HG02938 (cell line): ENCODE data around the gene KCNQ1OT1.

Experiments
- ATAC-seq: cut with Tn5 transposase; IDR thresholded peaks from one replicate; pipeline ENCODE4 v1.9.1; 2021; ENCODE audit warnings: mild to moderate bottlenecking, moderate library complexity; ENCODE audit not compliant: unreplicated experiment

Gene KCNQ1OT1

DNA sequence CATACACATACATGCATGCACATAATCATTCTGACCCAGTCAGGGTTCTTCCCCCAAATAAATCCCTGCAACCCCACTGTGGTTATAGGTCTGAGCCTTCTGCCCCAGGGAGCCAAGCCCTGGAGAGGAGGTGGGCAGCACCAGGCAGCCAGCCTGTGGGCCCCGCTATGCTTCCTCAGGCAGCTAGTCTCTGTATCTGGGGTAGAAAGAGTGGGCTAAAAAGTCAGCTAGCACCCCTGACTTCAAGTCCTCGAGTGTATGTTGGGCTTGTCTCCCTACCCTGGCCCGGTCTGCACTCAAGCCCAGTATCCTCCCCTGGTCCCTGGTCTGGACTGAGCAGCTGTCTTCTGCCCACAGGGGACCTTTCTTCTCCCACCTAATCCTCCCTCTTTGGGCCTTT is 28.0 kb downstream of the KCNQ1OT1 start:
- no peak for ATAC-seq

DNA sequence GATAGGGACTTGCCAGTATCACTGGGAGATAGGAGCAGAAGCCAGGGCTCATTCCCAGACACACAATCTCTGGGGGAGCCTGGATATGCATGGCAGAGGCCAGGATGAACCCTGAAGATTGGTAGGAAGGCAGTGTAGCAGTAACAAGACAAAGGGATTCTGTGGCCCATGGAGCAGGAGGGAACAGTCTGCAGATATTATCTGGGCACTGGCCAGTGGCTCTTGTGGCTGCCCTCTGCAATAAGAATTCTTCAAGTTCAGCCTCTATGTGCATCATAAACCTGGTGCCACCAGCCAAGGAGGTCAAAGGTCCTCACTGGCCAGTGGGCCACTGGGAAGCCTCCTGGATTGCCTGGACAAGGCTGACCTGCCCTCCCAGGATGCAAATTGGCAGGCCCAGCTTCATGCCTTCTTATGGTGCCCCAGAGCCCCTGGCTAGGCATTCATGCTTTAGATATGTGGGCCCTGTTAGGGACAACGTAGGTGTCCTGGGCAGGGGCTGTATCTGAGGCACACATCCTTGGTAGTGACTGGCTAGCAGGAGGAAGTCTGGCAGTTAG is 29.2 kb downstream of the KCNQ1OT1 start:
- ATAC-seq, result no peak

DNA sequence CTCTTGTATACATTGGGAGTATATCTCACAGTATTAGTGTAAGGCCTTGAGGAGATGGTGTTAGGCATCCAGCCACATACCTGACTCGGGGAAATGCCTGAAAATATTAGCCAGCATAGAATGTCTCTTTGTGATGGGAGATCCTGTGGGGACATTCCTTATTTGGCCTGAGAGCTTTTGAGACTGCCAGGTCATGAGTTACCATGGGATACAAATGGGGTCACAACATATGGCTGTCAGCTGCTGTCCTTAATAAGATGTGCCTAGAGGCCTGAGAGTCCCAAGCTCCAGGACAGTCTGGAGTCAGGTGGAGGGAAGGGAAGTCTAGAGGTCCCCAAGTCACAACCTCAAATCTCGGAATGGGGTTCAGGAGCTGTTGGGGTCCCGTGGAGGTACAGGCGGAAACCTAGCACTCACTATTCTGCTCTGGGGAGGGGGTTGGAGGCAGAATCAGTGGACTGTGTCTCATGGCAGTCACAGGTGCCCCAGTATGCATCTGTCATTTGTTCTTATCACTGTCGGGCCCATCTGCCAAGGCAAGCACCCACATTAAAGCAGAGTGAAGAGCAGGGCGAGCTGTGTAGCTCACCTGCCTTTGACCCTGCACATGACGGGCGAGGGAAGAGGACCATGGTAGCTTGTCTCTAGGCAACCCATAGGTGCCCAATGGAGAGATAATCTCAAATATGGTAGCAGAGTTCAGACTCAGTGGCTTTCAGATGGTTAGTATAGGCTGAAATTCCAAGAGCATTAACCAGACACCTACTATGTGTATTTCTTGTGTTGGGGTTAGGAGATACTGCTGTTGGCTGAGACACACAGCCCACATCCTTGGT is 29.9 kb downstream of the KCNQ1OT1 start:
- no peak for ATAC-seq

DNA sequence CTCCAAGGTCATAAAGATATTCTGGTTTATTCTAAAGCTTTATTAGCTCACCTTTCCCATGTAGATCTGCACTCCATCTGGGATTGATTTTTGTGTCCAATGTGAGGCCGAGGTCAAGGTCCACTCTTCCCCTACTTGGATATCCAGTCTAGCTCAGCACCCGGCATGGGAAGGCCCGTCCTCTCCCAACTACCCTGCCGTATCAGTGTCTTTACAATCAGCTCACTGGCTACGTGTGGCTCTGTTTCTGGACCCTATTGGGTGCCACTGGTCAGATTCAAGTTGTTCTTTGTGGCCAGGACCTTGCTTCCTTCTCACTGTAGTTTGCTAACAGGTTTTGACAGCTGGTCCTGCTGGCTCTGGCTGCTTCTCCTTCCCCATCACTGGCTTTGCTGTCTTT is 30.9 kb downstream of the KCNQ1OT1 start:
- ATAC-seq, result no peak

DNA sequence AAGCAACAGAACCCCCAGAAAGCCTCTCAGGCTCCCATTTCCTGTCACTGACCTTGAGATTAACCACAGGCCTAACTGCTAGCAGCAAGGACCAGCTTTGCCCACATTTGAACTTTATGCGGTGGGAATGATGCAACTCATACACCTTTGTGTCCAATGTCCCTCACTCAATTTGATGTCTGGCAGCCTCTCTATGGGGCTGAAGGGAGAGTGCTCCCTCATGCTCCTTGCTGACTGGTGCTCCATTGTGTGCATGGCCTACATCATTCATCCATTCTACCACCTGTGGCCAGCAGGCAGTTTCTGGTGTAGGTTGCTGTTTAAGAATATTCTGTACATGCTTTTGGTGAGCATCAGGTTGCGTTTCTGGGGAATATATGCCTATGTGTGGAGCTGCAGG is 31.9 kb downstream of the KCNQ1OT1 start:
- ATAC-seq, result no peak

DNA sequence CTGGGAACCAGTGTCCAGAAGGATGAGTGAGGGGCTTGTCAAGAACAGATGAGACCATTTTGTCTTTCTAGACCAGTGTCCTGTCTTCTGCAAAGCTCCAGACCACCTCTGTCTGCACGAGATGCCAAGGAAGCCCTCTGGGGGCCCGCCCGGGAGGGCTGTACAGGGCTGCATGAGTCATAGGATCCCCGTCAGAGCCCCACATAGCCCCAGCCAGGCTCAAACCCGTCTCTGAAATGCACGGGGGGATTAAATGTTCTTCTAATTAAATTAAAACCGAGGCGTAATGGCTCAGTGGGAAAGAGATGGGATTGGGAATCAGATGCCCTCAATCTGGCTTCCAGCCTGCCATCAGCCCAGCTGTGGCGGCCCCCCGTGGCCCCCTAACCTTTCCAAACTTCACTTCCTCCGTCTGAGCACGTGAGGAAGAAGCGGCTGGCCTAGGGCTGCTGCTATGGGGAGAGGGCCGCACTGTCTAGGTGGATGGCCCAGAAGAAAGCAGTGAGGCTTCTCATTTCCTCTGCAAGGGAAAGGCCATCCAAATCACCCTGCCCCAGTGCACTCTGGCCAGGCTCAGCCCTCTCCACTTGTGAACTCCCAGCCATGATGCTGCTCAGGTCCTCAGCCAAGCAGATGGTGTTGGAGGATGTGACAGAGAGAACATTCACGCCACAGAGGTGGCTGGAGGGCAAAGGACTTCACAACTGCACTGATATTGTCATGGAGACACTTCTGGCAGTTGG is 32.8 kb downstream of the KCNQ1OT1 start:
- ATAC-seq, result no peak

DNA sequence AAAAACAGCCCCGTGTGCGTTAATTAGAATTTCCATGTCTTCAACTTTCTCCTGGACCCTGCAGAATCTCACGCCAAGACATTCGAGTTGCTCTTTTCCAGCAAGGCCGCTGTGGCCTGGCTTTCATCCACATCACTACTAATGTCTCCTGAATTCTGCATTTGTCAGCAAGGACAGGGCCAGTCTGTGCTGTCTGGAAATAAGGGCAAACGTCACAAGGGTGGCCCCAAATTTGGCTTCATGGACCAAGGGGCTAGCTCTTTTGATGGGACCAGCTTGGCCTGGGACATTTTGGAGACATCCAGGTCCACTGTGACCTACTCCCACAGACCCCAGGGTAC is 33.4 kb downstream of the KCNQ1OT1 start:
- ATAC-seq, result no peak

DNA sequence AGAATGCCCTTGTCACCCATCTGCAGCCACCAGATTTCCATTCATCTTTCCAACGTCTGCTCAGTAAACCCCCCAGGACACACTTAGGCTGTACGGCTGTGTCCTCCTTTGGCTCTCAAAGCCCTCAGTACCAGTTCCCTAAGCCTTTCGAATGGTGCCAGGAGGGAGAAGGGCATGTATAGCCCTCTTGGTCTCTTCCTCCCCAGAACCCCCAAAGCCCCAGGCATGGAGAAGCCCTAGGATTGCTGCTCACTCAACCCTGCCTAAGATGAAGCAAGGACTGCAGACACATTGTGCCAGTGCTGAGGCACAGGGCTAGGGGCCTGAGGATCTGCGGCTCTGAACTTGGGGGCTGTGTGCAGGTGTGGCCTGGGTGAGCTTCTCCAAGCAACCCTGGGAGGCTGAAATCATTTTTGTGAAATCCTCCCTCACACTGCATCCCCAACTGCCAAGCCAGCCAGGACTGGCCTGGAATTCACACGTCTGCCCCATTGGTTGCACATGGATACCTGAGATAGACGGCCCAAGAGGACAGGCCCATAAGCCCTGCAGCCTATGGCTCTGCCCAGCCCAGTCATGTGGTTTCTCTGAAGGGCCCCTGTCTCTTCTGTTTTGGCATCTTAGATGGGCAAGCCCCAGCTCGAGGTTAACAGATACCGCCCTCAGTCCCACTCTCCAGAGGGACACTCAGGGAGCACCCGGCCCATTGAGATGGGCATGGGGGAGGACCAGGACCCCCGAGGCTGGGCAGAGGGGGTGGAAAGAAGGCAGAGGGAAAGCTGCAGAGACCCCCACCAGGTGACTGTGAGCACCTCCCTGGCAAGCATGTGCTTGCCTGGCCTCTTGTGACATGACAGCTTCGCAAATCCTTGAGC is 34.0 kb downstream of the KCNQ1OT1 start:
- ATAC-seq, result no peak

DNA sequence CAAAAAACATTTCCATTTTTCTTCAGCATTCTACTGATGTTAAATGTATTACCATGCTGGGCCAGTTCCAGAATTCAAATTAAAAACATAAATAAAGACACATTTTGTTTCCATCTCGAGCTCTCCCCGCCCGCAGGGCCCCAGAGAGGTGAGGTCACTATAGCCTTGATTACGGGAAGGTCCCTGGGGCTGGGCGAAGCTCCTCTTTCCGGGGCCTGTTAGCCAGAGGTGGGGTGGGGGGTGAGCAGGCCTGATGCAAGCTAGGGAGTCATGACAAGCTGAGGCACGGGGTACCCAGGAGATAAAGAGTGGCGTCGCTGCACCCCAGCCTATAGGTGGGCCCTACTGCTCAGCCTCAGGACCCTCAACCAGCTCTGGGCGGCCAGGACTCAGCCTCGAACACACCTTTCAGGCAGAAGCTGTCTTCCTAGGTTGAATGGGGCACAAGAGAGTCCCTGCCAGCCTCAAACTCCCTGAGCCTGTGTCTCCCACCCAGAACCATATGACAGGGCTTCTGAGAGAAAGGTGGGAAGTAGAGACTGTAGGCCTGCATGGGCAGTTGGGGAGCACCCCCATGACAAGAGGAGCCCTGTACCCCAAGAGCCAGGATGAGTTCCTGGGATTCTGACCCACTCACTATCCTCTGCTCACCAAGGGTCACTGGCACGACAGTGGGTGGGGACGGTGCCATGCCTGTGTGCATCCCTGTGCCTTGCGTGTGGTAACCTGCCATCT is 34.8 kb downstream of the KCNQ1OT1 start:
- ATAC-seq, result no peak

DNA sequence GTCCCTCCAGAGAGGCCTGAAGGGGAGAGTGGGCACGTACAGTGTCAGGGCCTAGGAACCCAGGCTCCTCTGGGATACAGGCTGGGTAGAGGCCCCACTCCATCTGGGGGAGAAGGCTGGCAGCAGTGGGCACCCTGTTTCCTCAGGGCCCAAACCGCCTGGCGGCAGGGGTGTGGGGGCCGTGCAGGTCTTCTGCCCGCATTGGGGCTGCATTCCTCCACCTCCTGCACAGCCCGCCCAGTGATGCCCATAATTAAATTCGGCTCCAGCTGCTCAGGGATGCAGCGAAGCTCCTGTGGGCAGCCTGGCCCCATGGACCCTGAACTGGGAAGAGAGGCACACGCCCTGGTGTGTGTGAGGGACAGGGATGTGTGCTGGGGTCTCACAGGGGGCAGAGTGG is 35.4 kb downstream of the KCNQ1OT1 start:
- ATAC-seq, result no peak

DNA sequence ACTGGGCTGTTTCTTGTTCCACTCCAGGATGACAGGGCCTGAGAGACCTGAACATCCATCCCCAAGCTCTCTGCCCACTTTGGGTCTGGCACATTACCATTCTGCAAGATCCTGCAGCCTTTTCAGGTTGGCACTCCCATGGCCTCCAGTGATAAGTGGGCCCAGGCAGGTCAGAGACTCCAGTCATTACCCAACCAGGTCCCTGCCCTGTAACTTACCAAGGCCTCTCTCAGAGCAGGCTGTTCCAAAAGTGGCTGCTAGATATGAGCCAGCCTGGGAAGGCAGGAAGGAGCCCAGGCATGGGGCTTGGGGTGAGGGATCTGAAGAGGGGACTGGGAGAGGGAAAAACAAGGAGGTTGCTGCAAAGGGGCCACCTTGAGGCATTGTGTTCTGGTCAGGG is 35.9 kb downstream of the KCNQ1OT1 start:
- no peak for ATAC-seq

DNA sequence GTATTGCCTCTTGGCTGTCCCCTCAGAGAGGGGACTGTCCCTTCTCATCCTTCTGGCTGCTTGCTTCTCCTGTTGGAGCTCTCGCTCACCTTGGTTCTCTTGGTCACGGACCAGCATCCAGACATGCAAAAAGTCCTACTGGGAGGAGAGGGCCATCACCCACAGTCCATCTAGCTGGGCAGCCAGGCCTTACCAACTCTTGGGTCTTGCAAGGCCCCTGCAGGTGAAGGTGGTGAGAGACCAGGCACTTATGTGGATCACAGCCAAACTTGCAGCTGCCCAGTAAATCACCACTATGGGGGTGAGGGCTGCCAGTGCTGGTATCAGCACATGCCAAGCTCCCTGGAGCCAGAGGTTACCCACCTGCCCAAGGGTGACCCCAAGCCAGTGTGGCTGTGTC is 36.3 kb downstream of the KCNQ1OT1 start:
- no peak for ATAC-seq

DNA sequence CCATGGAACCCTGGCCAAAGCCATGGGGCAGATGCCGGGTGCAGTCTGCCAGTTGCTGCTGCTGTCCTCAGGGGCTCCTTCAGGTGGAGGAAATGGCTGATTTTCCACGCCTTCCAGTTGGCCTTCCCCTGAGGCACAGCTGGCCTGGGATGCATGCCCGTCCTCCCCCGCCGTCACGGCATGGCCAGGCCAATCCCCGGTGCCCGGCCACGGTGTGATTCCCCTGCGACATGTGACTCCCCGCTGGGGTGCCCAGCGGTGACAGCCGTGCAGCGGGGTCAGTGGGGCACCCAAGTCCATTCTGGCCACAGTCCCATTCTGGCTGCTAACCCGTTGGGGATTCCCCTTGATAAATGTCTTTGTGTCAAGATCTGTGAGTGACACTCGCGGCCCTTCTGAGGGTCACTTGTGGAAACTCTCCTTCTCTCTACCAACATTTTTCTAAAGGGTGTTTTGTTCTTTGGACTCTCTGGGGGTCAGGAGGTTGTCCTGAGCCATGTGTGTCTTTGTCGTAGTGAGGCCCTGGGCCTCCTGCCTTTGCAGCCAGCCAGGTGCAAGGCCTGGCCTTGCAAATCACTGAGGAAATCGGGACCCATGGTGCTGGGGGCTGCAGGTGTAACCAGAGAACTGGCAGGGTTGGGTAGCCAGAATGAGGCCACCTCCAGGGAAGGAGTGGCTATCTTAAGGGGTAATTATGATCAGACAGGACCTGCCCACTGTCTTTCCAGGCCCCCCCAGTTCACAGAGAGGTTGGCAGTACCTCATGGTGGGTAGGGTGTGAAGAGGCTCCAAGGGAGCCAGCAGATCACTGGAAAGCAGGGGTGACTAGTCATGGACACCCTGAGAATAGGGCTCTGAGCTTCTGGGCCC is 37.1 kb downstream of the KCNQ1OT1 start:
- no peak for ATAC-seq

DNA sequence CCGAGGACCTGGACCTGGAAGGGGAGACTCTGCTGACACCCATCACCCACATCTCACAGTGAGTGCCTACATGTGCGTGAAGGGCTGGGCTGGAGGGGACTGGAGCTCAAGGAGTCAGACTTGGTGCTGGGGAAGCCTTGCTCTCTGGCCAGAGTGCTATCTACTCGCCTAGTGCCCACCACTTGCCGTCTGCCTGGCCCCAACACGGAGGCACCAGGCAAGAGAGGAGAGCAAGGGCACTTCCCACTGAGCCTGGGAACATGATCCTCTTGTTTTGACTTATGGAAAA is 37.8 kb downstream of the KCNQ1OT1 start:
- no peak for ATAC-seq

DNA sequence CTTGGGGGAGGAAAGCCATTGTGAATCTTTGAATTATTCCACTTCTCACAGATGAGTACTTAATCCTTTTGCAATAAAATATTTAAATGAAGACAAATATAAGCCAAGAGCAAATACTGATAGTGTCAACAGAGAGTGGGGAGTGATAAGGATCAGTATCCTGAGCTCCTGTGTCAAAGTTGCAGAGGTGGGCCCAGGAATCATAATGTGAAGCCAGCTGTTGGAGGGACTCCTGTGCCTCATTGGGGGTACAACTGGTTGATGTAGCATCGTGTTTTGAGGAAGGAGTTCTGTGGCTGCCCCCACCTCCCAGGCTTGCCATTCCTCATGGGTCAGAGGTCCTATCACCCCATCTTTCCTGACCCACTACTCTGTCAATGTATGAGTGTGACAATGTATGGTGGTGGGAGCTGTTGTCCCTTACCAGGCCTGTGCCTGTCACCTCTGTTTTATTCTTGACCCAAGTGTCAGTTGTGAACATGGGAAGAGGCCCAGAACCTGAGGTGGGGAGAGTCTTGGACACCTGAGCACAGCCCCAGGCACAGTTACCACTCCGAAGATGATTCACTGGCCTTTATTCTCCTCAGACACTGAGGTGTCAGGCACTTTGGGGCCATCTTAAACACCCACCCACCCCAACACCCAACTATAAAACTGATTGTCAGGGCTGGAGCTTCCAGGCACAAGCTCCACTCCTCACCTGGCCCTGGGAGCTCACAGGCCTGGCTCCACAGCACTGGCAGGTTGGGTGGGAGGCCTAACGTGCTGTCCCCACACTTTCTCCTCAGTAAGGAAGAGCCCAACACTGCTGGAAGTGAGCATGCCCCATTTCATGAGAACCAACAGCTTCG is 38.4 kb downstream of the KCNQ1OT1 start:
- ATAC-seq, result no peak

DNA sequence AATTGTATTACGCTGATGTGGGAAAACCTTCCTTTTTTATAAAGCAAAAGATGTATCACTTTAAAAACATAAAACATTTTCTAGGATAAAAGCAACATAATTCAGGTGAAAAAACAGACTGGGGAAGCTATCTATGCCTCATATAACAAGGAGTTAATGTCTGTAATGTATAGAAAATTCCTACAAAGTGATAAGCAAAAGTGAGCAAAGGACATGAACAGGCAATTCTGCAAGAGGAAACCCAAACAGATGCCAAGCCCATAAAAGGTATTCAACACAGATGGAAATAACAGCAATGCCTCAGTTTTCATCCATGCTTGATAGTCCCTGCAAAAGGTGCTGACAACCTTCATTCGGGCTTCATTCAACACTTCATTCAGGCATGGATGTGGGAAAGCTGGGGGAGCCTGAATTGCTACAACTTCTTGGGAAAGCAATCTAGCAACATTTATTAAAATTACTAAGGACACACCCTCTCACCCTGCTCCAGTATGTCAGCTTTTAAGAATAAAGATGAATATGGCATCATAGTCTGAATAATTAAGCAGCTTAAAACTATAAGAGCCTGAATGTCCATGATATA is 39.3 kb downstream of the KCNQ1OT1 start:
- no peak for ATAC-seq

DNA sequence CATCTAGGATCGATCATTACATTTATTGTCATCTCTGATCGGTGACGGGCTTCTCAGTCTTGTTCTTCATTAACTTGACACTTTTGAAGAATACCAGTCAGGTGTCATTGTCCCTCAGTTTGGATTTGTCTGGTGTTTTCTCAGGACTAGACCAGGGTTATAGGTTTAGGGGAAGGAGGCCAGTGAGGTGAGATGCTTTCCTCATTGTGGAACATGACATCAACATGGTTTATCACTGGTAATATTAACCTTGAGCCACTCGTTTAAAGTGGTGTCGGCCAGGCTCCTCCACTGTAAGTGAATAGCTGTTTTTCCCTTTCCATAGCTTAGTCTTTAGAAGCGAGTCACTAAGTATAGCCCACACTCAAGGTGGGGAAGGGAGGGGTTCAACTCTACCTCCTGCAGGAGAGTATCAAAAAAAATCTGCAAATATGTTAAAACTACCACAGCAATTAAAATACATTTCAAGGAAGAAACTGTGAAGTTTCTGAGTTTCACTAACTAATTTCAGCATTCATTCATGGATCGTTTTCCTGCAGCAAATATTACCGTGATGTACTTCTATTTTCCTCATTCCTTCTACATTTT is 42.0 kb downstream of the KCNQ1OT1 start:
- ATAC-seq, result no peak

DNA sequence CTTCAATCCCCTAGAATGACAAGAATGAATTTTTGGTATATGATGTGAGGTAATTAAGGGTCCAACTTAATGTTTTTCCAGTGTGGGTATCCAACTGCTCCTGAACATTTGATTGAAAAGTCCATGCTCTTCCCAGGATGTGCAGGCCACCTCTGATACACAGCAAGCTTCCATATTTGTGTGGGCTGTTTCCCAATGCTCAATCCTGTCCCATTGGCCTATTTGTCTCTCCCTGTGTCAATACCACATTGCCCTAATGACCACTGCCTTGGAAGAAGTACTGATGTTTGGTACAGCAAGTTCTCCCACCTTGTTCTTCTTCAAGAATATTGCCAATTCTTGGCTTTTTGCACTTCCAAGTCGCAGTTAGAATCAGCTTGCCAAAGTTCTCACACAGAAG is 42.9 kb downstream of the KCNQ1OT1 start:
- ATAC-seq, result no peak
